Muscle of back (tissue), 11 donors: ENCODE data around the gene KLHL15. TPM values are rescaled to one million over a fixed set of nuclear protein-coding genes. Genes with fewer than 3 reads are reported as not detected.
A peak's percentile ranks its signal among the peaks of the same experiment; 100 is the strongest.

ENCODE experiments used
- DNase-seq, 3 donors: peaks; one replicate each; pipeline versions ENCODE4 v3.0.0 to v3.0.0-alpha.2; 2013
- polyA plus RNA-seq, 10 donors: library from polyadenylated mRNA; unstranded; fragments of 120-200 nt; gene quantifications; one replicate each; pipeline ENCODE4 v1.2.1, GENCODE V29; 2013; ENCODE audit not compliant: insufficient read length in 10 of 10

Gene KLHL15
- polyA plus RNA-seq, 10 donors: 9.0 to 12.3 (median 11.5) TPM

DNA sequence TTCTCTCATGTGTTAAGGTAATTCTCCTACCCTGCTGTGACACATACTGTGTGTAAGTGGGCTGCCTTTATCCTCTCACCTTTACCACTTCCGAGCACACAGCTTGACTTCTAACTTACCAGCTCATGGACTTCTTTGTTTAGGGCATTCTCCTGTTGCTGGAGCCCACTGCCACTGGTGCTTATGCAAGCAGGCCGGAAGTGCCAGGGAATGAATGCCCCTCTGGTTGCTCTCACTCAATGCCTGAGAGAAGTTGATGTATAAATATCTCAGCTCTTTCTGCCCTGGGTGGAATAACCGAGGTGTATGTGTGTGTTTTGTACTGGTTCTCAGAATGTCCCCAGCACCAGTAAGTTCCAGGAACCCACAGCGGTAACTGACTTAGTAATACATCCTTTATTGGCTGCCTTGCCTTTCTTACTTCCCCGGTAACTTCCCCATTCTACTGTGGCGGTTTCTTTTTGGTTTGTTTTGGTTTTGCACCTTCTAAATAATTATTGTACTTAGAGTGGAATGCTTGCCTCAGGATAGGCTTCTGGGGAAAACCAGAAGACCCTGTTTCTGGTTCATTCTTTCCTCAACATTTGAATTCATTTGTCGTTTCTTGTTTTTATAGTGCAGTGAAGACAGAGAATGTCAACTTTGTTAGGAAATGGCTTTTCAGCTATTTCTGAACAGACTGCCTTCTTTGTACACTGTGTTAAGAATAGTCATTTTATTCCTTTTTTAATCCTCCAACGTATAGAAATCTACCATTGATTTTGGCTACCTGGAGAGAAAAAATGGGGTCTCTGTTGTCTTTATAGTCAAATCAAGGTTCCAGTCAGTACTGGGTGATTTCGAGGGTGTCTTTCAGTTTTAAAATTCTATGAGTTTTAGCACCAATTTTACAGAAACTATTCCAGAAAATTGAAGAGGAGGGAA is 73.7 kb downstream of the KLHL15 start:
- DNase-seq: no peak

DNA sequence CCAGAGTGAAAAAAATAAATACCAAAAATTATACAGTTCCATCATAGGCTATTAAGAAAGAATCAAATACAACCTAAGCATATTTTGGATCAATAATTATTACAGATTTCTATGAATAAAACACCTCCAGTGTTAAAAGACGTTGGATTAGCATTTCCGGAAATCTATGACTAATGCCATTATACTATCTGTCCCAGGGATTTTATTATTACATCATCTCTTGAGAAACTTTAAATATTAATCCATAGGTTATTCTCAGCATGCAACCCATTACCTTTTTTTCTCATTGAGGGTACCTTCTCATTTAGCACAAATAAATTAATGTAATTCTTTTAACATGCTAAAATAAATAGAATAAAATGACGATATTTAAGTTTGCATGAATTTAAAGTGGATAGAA is 74.6 kb downstream of the KLHL15 start:
- DNase-seq: no peak

DNA sequence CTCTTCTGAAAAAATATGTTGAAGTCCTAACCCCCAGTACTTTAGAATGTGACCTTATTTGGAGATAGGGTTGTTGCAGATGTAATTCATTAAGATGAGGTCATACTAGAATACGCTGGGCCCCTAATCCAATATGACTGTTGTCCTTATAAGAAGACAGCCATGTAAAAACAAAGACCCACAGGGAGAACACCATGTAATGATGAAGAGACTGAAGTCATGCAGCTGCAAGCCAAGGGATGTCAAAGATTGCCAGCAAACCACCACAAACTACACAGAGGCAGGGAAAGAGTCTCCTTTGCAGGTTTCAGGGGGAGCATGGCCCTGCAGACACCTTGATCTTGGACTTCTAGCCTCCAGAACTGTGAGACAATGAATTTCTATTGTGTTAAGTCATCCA is 81.8 kb downstream of the KLHL15 start:
- no peak for DNase-seq

DNA sequence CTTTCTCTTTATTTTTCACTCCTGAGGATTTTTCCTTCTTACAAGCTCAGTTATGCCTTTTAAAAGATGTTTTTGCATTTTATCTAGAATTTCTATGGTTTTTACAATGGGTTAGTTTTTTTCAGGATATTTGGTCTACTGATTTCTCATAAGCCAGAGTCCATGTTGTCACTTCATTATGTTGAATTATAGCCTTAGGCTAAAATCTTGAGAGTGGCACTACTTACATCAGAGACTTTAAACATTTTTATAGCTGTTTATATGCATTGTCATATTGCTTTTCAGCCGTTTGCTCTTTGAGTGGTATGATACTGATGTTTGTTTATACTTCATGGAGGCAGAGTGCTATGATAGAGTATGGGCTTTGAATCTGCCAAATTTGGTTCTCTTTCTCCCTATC is 82.8 kb downstream of the KLHL15 start:
- DNase-seq: no peak

DNA sequence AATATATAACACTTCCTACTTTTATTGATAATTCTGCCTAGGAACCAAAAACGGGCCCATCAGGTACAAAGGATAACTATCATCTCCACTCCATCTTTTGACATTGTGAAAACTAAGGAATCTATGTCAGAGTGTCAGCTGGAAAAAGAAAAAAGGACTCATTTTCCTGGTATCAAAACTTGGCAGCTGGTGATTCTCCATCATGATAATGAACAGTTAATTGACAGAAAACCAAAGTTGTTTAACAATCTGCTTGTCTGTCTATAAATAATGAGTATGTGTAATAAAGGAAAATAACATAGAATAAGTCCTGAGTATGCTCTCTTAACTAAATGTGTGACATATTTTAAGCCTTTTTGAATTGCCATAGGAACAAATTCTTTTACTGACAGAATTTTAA is 87.8 kb downstream of the KLHL15 start:
- no peak for DNase-seq

DNA sequence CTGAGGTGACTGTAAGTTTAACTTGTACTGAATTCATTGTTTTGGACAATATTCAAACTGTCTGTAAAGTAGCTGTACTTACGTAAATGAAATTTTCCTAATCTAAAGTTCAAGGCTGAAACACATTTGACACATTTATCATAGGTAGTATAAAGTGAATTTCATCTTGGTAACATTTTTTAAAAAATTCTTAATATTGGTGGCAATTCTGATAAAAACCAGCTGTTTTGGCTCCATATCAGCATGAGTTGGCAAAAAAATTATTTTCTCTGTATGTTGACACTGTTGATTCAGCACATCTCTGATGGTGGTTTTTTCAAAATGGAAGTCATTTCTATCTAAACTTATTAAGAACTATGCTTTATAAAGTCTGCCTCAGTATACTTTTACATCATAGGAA is 88.3 kb downstream of the KLHL15 start:
- peak in 1 of 3 donors; percentile 18 for DNase-seq

DNA sequence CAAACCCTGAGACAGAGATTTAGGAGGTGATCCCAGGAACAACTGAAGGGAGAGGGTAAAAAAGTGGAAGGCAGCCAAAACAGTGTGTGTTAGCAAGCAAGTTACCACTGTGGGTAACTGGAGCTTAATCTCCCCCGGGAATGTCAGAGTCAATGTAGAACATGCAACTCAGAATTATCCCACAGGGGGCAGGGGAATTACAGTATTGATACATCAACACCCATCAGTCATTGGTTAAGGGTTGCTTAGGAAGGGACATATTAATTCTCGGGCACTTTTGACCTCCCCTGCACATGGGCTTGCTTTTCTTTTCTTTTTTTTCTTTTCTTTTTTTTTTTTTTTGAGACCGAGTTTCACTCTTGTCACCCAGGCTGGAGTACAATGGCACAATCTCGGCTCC is 89.9 kb downstream of the KLHL15 start:
- DNase-seq: no peak

DNA sequence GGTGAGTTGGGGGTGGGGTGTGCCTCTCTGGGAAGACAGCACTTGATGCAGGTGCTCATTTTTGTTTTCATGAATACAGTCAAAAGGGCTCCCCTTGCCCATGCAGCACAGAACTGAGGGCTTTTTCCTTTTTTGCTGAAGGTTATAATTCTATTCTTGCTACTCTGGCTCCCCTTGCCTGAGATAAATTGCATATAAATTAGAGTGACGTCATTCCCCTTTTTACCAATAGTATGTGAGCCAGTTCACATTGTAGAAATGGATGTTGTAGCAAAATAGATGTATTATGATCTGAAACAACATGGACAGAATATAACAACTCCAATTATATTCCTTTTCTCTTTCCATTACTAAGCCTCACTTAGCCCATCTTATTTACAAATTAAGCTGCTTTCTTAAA is 90.8 kb downstream of the KLHL15 start:
- DNase-seq: no peak

DNA sequence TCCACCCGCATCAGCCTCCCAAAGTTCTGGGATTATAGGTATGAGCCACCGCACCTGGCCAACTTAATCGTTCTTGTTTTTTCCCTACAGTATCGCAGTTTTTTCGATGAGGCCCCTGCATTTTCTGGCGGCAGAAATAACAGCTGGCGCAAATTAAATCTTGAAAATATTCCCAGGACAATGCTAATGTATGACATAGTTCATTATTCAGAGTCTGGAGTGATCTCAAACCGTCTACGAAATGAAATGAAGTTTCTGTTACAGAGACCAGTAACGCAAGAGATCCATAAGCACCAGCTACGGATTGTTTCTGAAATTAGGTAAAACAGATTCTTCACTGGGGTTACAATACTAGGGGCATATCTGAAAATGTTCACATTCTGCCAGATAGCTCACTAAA is 91.9 kb downstream of the KLHL15 start:
- peak in 1 of 3 donors; percentile 56 for DNase-seq

Other genes starting within 250 kb of the KLHL15 start
- 10 to 100 TPM; 36.2 to 57.8 (median 42.2) TPM for gene SAT1, start 244.0 kb downstream of the KLHL15 start, polyA plus RNA-seq
- gene APOO, start 119.2 kb downstream of the KLHL15 start, polyA plus RNA-seq: 10 to 100 TPM; 16.3 to 21.3 (median 18.3) TPM
- gene CXorf58, start 119.2 kb downstream of the KLHL15 start, polyA plus RNA-seq: under 1 TPM in 2 of 10 donors, not detected in 8; 0.08 to 0.10 TPM
- 100 to 1,000 TPM in 9 of 10 donors, 10 to 100 TPM in 1; 88.0 to 156 (median 133) TPM for gene EIF2S3, start 27.8 kb upstream of the KLHL15 start, polyA plus RNA-seq
- 10 to 100 TPM; 14.7 to 31.9 (median 18.2) TPM for gene ZFX, start 122.5 kb upstream of the KLHL15 start, polyA plus RNA-seq